ENCODE results near the gene KHDRBS1.
"Not testable (repeated sequence)": the region's sequence is repeated elsewhere in the genome, so short reads cannot be mapped to it uniquely, and the experiment has no call there.

Gene KHDRBS1

DNA sequence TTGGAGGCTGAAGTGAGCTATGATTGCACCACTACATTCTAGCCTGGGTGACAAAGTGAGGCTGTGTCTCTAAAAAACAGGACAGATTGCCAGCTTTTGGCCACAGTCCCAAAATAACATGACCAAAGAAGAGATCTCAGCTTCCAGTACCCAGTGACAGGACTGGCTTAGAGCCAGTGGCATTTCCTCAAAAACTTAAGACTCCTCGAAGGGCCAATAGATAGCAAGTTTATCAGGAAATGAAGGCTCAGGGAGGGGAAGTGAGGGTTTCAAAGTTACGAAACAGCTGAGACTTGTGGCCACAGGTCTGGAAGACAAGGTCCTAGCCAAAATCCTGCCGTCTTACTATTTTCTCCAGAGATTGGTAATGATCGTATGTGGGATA lies 52.8 kb downstream of the KHDRBS1 start:
- no peak for DNase-seq

DNA sequence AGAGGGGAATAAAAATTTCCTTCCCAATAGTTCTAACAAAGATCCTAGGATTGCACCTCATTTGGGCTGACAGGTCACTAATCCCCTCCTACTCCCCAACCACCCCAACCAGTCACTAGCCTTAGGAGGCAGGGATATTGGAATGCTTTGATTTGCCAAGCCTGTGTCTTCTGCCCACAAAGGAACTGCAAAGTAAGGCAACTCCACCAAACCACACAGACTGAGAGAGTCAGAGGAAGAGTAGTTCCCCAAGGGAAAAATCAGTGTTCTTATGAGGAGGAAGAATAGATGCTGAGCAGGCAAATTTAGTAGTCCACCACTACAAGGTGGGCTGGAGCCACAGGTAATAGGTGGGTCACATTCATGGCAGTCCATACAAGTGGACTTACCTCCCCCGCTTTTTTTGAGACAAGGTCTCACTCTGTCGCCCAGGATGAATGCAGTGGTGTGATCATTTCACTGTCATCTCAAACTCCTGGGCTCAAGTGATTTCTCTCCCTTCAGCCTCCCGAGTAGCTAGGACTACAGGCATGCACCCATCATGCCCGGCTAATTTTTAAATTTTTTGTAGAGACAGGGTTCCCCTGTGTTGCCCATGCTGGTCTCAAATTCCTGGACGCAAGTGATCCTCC lies 55.4 kb downstream of the KHDRBS1 start:
- DNase-seq: no peak

DNA sequence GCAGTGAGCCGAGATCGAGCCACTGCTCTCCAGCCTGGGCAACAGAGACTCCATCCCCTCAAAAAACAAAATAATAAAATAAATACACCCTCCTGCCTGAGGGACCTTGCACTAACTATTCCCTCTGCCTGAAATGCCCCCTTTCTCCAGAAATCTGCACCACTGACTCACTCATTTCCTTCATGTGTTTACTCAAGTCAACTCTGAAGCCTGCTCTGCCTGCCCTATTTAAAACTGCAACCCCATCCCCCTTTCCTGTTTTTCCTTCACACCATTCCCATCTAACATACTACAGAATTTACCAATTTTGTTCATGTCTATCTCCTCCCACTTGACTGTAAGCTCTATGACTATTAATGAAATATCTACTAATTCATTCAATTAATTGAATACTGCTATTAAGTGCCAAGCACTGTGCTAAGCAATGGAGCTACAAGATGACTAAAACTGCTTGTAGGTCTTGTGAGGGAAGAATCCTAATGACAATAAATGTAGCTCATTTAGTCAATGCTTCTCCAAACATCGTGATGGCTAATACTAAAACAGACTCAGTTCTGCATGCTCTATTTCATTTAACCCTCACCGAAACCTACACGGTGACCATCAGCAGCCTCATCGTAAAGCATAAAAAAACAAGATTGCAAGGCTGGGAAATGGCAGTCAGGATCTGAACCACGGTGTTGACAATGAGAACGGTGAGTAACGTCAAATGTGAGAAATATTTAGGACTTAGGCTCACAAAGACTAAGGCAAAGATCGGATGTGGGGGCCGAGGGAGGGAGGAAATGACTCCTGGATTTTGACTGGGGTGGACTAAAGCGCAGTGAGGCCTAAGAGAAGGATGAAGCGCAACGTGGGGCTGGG lies 58.3 kb downstream of the KHDRBS1 start:
- no peak for DNase-seq

DNA sequence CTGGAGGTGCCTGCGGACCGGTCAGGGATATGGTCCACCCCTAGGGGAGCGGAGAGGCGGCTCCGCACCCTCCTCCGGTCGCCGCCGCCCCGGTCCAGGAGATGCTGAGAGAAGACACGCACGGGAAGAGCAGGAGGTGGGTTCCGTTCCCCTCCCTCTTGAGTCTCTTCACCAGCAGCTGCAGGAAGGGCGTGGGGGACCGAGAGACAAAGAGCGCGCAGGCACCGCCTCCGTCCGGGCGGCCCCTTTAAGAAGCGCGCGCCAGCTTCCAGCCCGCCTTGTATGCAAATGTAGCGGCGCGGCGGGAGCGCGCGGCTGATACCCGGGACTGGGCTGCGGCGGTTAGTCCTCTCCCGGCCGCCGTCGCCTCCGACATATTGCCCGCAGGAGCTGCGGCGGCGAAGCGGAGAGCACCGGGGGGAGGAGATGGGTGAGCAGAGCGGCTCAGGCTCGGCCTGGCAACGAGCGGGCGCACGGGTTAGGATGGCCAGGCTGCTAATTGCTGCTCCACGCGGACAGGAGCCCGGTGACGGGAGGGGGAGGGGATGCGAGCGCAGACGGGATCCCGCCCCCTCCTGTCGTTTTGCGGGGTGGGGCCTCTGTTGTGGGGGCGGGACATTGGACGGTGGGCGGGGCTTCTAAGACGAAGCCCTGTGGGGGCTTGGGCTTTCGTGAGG lies 59.1 kb downstream of the KHDRBS1 start, which contains the start of gene TMEM39B:
Gene TMEM39B (plus strand): TSS at position 318 of the 677 bp plus-strand sequence. CDS start 109 bp downstream, at position 427.
- DNase-seq: peak; percentile 92 to 94

DNA sequence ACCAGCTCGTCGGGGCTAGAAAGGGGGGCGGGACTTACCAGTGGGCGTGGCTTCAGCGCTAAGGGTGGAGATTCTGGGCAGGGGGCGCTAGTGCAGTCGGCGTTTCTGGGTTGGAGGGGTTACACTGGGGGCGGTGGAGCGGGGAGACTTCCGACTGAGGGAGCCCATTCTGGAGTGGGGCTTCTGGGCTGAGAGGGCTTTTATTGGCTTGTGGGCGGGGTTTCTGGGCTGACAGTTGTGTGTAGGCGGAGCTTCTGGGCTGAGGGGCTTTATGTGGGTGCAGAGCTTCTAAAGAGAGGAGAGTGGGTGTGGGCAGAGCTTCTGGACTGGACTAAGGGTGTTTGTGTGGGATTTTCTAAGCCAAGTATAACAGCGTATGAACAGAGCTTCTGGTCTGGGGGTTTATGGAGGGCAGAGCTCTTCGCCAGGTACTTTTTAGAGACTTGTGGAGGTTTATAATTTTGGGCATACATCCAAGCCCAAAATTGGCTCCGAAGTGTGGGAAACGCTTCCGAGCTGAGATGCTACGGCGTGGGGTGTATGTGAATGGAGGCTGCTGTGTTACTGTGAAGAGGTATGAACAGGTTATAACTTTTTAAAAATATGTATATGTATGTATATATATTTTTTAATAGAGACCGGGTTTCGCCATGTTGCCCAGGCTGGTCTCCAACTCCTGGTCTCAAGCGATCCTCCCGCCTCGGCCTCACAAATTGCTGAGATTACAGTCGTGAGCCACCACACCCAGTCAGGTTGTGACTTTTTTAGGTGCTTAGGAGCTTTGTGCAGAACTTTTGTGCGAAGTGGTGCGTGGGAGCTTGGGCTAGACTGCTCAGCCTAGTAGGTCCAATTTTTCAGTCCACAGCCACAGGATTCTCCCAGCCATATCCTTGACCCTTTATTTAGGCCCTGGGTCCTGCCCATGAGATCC lies 59.9 kb downstream of the KHDRBS1 start:
- no peak for DNase-seq

DNA sequence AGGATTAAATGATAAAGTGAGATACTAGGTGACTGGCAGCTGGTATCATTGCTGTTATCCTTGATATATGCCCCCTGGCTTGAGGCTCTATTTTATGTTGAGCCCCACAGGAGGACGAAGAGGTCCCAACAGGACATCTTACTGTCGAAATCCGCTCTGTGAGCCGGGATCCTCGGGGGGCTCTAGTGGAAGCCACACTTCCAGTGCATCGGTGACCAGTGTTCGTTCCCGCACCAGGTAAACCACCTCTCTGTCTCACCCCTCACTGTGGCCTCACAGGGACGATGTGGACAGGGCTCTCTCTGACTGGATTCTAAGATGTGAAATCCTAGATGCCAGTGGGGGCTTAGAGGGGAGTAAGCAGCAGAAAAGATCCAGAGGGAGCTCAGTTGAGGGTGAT lies 61.2 kb downstream of the KHDRBS1 start:
- DNase-seq: no peak

DNA sequence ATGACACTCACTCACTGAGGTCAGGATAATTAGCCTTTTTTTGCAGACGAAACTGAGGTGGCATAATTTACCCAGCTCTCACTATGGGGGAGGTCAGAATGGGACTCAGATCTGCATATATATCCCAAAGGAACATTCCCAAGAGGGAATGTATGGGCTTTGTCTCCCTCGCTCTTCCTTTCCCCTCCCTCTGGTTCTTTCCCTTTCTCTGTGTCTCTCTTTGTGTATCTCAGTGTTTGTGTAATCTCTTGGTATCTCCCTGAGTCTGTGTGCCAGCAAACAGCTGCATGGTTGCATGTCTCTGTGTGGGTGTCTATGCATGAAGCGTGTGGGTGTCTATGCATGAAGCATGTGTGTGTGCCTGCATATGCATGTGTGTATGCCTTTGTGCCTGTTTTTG lies 63.8 kb downstream of the KHDRBS1 start:
- DNase-seq: no peak

DNA sequence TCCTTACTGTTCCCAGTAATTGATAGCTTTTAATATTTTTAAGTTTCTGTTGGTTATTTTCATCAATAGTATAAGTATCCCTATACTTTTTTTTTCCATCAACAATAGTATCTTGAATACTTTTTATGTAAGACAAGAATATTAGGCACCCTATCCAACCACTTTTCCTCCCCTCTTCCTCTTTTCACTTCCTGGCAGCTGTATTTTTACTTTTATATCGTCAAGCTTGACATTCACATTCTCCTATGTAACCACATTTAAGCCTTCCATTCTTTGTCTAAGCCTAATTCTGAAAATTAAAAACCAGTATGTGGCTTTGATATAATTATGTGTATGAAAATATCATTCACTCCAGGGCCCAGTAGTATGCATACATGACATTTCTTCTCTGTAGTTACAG lies 68.4 kb downstream of the KHDRBS1 start:
- DNase-seq: no peak

DNA sequence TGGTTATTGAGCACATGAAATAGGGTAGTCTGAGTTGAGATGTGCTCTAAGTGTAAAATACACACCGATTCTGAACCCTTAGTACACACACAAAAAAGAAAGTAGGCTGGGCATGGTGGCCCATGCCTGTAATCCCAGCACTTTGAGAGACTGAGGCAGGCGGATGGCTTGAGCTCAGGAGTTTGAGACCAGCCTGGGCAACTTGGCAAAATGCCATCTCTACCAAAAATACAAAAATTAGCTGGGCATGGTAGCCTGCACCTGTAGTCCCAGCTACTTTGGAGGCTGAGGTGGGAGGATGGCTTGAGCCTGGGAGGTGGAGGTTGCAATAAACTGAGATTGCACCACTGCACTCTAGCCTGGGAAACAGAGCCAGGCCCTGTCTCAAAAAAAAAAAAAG lies 72.7 kb downstream of the KHDRBS1 start:
- DNase-seq: not testable (repeated sequence)

DNA sequence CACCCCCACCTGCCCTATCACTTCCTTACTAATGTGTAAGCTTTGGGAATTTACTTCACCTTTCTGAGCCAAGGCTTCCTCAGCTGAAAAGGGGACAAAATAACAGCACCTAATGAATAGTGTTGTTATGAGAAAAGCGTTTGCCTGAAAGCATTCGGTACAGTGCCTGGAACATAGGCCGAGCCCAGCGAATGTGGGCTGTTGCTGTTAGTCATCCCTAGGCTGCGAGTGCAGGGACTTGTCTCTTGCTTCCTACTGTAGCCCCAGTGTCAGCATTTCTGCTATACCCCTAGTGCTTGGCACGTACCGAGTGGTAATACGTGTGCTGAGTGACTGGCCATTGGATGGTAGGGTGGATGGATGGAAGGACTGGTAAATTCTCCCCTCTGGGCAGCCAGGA lies 77.5 kb downstream of the KHDRBS1 start:
- DNase-seq: no peak

DNA sequence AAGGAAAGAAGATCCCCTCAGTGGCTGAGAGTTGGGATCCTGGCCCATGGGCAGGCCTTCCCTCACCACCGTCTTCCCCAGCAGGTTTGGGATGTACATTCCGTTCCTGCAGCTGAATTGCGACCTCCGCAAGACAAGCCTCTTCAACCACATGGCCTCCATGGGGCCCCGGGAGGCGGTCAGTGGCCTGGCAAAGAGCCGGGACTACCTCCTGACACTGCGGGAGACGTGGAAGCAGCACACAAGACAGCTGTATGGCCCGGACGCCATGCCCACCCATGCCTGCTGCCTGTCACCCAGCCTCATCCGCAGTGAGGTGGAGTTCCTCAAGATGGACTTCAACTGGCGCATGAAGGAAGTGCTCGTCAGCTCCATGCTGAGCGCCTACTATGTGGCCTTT lies 77.9 kb downstream of the KHDRBS1 start:
- no peak for DNase-seq

Data from activated CD4-positive, alpha-beta T cell treated with anti-CD3 and anti-CD28 coated beads, Interleukin-2, amount 50 U/mL, for 48 hours (primary cell).